NOMO-1 treated with dmso at 0.1 percent for 144 hours (cell line): ENCODE measurements around the gene SHLD3.
"Not testable (repeated sequence)": the region's sequence is repeated elsewhere in the genome, so short reads cannot be mapped to it uniquely, and the experiment has no call there.

ENCODE experiments used
- DNase-seq: peaks from one replicate; lab custom pipeline; 2025; ENCODE audit not compliant: unreplicated experiment; lab: John Stamatoyannopoulos, UW

SHLD3 gene

GRCh38 chr5:65624571-65625555, at the start of gene SHLD3, which contains the start of gene TRAPPC13:
Gene SHLD3 (plus strand): TSS chr5:65625027. CDS start chr5:65629588, 4,561 bp downstream.
Gene TRAPPC13 (plus strand): TSS chr5:65625027. CDS start chr5:65625061, 34 bp downstream.
- DNase-seq, result peak; percentile 94

- no peak for DNase-seq
These were observed 47.7 kb upstream of the SHLD3 start for GRCh38 chr5:65577141-65577540.

- DNase-seq, result no peak
These were observed 36.1 kb upstream of the SHLD3 start for GRCh38 chr5:65588694-65589093.

- not testable (repeated sequence) for DNase-seq
These were observed 23.1 kb upstream of the SHLD3 start for GRCh38 chr5:65601761-65602160.

- DNase-seq, result no peak
These were observed 13.3 kb upstream of the SHLD3 start for GRCh38 chr5:65611524-65611923.

GRCh38 chr5:65612298-65612907, 12.4 kb upstream of the SHLD3 start:
- DNase-seq, result no peak

- DNase-seq, result no peak
These were observed 4.8 kb upstream of the SHLD3 start for GRCh38 chr5:65620021-65620420.

- DNase-seq, result not testable (repeated sequence)
These were observed 2.9 kb upstream of the SHLD3 start for GRCh38 chr5:65621961-65622360.

GRCh38 chr5:65623482-65623881, 1.3 kb upstream of the SHLD3 start:
- DNase-seq, result no peak

- peak; percentile 94 for DNase-seq
These were observed 729 bp upstream of the SHLD3 start, which contains the start of gene TRIM23 for GRCh38 chr5:65624025-65624570. Gene TRIM23 (minus strand): TSS chr5:65624333. CDS start chr5:65624274, 59 bp downstream.

- DNase-seq, result no peak
These were observed 916 bp downstream of the SHLD3 start for GRCh38 chr5:65625743-65626142.

GRCh38 chr5:65630981-65631380, 6.2 kb downstream of the SHLD3 start:
- no peak for DNase-seq

GRCh38 chr5:65640240-65640639, 15.4 kb downstream of the SHLD3 start:
- DNase-seq, result no peak

GRCh38 chr5:65646938-65647337, 22.1 kb downstream of the SHLD3 start:
- no peak for DNase-seq

- no peak for DNase-seq
These were observed 23.1 kb downstream of the SHLD3 start for GRCh38 chr5:65647941-65648340.

GRCh38 chr5:65651144-65651543, 26.3 kb downstream of the SHLD3 start:
- no peak for DNase-seq

GRCh38 chr5:65654713-65655112, 29.9 kb downstream of the SHLD3 start:
- DNase-seq, result no peak

GRCh38 chr5:65663804-65664521, 39.1 kb downstream of the SHLD3 start:
- no peak for DNase-seq

GRCh38 chr5:65668696-65669095, 43.9 kb downstream of the SHLD3 start:
- DNase-seq, result peak; percentile 34

GRCh38 chr5:65672796-65673195, 48.0 kb downstream of the SHLD3 start:
- DNase-seq, result no peak

GRCh38 chr5:65674749-65675148, 49.9 kb downstream of the SHLD3 start:
- no peak for DNase-seq
